HG02610 (cell line): ENCODE measurements around the gene FCN1.
A peak's percentile ranks its signal among the peaks of the same experiment; 100 is the strongest.

Experiments used
- ATAC-seq: cut with Tn5 transposase; IDR thresholded peaks from one replicate; pipeline ENCODE4 v1.9.1; 2021; ENCODE audit warnings: mild to moderate bottlenecking, moderate library complexity; ENCODE audit not compliant: unreplicated experiment

Gene FCN1

GRCh38 chr9:134937566-134938345 is 20.0 kb upstream of the FCN1 start:
- ATAC-seq, result no peak

GRCh38 chr9:134937164-134937555 is 19.4 kb upstream of the FCN1 start:
- ATAC-seq, result no peak

GRCh38 chr9:134936346-134937163 is 18.8 kb upstream of the FCN1 start:
- ATAC-seq, result peak; percentile 52

GRCh38 chr9:134935701-134936345 is 18.1 kb upstream of the FCN1 start:
- ATAC-seq, result no peak

- no peak for ATAC-seq
Observed at GRCh38 chr9:134935056-134935640, 17.4 kb upstream of the FCN1 start.

GRCh38 chr9:134933076-134933659 is 15.5 kb upstream of the FCN1 start:
- ATAC-seq, result no peak

- ATAC-seq, result no peak
Observed at GRCh38 chr9:134932606-134933005, 14.9 kb upstream of the FCN1 start.

GRCh38 chr9:134932171-134932570 is 14.5 kb upstream of the FCN1 start:
- ATAC-seq, result no peak

GRCh38 chr9:134930398-134930797 is 12.7 kb upstream of the FCN1 start:
- ATAC-seq, result peak; percentile 45

- ATAC-seq, result no peak
Observed at GRCh38 chr9:134929193-134930158, 11.8 kb upstream of the FCN1 start.

GRCh38 chr9:134928436-134929192 is 10.9 kb upstream of the FCN1 start:
- ATAC-seq, result no peak

- ATAC-seq, result no peak
Observed at GRCh38 chr9:134925011-134925511, 7.3 kb upstream of the FCN1 start.

GRCh38 chr9:134923466-134923865 is 5.8 kb upstream of the FCN1 start:
- no peak for ATAC-seq

GRCh38 chr9:134922932-134923240 is 5.2 kb upstream of the FCN1 start:
- no peak for ATAC-seq

GRCh38 chr9:134922066-134922931 is 4.6 kb upstream of the FCN1 start:
- no peak for ATAC-seq

- no peak for ATAC-seq
Observed at GRCh38 chr9:134919303-134919702, 1.6 kb upstream of the FCN1 start.

- no peak for ATAC-seq
Observed at GRCh38 chr9:134918646-134919045, 934 bp upstream of the FCN1 start.

- no peak for ATAC-seq
Observed at GRCh38 chr9:134916161-134916665, 1.5 kb downstream of the FCN1 start.
